Stimulated activated CD4-positive, alpha-beta T cell treated with anti-CD3 and anti-CD28 coated beads, Interleukin-4, amount 100 ng/mL, for 1 hour (primary cell): Measurements from ENCODE around the gene SPATA46.

Source experiments
- DNase-seq: peaks from one replicate; pipeline ENCODE4 v3.0.0-alpha.2; 2020

The SPATA46 gene

DNA sequence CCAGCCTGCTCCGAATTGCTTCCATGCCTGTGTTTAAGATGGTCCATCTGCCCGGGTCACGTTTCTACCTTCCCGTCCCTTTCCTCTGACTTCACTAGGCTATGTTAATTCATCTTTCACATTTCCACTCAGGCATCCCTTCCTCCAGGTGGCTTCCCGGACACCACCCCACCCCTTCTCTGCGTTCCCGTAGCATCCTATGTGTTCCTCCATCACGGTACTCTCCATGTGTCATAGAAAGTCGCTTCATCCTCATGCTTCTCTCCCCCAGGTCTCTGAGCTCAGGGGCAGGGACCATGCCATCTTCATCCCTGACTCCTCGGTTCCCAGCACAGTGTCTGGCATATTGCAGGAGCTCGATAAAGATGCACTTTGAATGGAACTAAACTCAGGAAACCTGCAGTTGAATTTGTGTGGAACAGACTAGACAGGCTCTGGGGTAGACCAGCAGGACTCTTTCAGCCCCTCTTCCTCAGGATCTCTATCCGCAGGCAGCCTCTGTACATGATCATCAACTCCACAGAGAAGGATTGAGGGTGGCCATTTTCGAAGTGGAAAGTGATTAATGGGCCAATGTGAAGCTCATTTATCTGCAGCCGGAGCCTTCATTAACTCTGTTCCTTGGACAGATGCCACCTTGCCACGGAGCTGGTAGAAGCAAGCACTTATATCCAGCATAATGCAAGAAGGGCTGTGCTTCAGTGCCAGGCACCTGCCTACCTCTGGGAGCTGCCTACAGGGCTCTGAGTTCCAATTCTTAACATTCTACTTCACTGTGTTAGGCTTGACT, 13.9 kb upstream of the SPATA46 start:
- no peak for DNase-seq

DNA sequence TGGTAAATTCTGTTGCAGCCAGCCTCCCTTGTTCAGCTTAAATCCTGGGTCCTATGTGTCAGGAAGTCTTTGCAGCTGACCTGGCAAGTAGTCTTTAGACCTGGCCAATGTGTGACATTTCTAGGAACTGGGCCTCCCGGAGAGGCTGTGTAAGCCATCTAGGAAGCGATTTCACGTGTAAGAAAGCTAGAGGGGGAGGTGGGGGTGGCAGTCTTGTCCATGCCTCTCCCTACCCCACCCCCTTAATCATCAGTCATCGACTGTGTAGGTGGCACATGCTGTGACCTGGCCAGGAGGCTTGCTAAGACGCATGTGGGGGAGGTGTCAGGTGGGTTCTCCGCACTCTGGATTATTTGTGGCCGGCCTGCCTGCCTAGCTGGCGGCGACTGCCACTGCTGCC, 13.3 kb upstream of the SPATA46 start:
- DNase-seq: no peak

- no peak for DNase-seq
Observed at GRCh38 chr1:162389021-162389818, 12.6 kb upstream of the SPATA46 start.

- DNase-seq: no peak
Observed at GRCh38 chr1:162388615-162389014, 12.0 kb upstream of the SPATA46 start.

- no peak for DNase-seq
Observed at GRCh38 chr1:162388083-162388594, 11.5 kb upstream of the SPATA46 start.

- DNase-seq: no peak
Observed at GRCh38 chr1:162387226-162388082, 10.8 kb upstream of the SPATA46 start.

- DNase-seq: no peak
Observed at GRCh38 chr1:162386292-162387225, 9.9 kb upstream of the SPATA46 start.

GRCh38 chr1:162385702-162386101, 9.0 kb upstream of the SPATA46 start:
- DNase-seq: no peak

GRCh38 chr1:162385280-162385623, 8.6 kb upstream of the SPATA46 start:
- no peak for DNase-seq

DNA sequence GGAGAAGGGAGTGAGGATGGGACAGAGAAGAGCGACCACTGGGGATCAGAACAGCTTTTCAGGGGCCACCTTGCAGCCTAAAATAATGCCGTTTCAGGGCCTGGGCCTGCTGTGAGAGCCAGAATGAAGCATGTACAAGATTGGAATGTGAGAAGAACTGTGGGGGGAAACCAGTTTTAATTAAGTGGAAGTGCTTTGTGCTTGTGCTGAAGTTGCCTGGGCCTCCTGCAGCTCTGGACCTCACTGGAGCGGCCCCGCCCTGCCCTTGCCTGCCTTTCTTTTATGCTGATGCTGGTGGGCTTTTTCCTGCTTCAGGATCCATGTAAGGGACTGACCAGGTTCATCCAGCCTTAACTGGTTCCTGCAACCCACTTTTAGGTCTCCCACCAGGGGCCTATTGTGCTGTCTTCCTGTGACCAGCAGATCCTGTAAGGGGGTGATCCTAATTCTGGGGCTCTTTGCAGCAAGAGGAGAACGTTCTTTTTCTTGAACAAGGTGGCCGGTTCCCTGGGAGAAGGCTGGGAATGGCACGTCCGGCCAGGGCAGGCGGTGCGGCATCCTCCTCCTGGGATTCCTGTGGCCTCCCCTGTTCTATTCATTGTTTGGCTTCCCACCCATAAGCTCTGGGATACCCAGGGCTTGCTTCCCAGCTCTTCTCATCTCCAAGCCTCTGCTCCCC, 8.1 kb upstream of the SPATA46 start:
- DNase-seq: no peak

DNA sequence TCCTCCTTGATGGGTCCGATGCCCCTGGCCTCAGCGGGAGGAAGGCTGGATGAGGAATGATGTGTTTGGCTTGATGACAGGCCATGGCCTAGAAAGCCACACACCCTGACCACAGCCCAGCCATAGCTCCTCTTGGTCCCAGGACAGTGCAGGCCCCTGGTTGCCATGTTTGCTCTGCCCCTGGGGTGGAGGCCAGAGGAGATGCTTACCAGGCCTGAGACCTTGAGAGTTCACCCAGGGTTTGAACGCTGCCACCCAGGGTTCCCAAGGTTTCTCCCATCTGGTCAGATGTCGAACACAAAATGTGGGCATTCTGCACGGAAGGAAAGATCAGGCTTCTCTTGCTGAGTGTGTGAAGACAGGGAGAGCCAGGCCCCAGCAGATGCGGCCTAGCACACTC, 7.5 kb upstream of the SPATA46 start:
- no peak for DNase-seq

GRCh38 chr1:162383516-162383915, 6.9 kb upstream of the SPATA46 start:
- DNase-seq: no peak

DNA sequence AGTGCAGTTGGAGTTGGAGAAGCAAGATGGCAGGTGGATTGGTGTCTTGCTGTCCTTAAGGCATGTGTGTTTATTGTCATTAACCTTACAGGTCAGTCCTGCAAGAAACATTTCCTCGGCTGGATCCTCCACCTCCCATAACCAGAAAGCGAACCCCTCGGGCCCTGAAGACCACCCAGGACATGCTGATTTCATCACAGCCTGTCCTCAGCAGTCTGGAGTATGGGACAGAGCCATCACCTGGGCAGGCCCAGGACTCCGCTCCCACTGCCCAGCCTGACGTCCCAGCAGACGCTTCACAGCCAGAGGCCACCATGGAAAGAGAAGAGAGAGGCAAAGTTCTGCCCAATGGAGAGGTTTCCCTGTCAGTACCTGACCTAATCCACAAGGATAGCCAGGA, 6.4 kb upstream of the SPATA46 start:
- DNase-seq: no peak

DNA sequence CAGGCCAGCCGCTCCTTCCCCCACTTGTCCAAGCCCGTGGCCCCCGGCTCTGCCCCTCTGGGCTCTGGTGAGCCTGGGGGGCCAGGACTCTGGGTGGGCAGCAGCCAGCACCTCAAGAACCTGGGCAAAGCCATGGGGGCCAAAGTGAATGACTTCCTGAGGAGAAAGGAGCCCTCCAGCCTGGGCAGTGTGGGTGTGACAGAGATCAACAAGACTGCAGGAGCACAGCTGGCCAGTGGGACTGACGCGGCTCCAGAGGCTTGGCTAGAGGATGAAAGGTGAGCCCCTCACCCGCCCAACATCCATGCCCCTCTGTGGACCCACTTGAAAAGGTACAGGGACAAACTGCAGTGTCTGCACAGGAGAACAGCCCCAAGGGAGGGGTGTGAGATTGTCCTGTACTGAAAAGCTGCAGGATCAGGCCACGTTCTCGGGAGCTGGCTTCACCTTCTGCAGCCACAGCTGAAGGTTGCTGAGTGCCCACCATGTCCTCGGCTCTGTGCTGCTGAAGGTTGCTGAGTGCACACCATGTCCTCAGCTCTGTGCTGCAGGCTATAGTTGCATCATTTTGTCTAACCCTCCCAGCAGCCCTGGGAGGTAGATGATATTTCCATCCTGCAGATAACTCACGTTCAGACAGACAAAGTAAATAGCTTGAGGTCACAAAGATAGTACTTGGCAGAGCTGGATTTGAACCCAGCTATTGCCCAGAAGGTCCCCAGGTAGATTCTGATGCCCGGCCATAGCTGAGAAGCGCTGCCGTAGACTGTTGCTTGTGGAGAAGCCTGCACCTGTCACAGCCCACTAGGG, 5.5 kb upstream of the SPATA46 start:
- no peak for DNase-seq

GRCh38 chr1:162381383-162381782, 4.7 kb upstream of the SPATA46 start, which contains the start of gene C1orf226:
Gene C1orf226, plus strand, starts transcription at chr1:162381728. Its CDS starts 174 bp downstream, at chr1:162381902.
- DNase-seq: no peak

DNA sequence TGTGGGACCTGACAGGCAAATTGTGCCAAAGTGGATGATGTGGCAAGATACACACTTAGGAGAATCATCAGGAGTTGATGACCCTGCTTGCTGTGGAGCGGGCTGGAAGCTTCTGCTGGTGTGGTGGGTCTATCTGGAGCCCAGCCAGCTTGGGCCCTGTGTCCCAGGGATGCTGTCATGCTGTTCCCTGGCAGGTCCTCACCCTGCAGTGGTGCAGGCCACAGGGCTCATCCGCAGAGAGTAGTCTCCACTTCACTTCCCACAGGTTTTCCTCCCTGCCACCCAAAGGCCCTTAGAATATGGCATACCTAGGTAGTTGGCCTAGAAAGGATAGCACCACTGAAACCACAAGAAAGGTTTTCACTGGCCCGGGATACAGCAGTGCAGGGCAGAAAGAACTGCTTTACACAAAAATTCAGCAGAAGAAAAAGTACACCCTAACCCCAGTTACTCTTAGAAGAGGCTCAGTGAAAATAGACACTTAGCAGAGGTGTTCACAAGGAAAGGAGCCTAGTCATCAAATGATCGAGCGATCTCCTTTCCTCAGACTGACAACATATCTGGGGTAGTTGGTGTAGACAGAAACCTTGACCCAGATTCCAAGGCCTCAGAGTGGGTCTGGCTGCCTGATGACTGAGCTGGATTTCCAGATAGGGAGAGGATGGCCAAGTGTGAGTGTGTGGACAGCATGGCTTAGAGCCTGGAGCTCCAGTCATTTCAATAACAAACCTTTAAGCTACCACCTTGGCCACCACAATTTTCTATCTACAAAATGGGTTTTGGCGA, 3.6 kb upstream of the SPATA46 start:
- no peak for DNase-seq

- DNase-seq: no peak
Observed at GRCh38 chr1:162375463-162375862, 1.2 kb downstream of the SPATA46 start.

DNA sequence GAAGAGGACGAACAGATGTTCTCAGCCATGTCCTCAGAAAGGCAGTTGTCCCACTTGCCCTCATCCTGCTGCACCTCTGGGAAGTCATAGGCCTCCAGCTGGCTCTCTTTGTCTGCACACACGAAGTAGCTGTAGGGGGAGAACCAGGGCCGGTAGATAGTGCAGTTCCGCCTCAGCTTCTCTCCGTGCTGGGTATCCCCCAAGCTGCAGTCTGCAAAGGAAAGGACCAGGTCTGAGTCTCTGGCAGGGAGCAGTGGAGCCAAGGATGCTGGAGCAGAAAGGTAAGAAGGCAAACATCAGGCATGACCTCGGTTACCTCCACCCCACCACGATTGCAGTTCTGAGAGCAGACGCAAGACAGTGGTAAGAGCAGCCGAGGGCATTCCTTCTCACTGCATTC, 2.2 kb downstream of the SPATA46 start:
- DNase-seq: no peak

DNA sequence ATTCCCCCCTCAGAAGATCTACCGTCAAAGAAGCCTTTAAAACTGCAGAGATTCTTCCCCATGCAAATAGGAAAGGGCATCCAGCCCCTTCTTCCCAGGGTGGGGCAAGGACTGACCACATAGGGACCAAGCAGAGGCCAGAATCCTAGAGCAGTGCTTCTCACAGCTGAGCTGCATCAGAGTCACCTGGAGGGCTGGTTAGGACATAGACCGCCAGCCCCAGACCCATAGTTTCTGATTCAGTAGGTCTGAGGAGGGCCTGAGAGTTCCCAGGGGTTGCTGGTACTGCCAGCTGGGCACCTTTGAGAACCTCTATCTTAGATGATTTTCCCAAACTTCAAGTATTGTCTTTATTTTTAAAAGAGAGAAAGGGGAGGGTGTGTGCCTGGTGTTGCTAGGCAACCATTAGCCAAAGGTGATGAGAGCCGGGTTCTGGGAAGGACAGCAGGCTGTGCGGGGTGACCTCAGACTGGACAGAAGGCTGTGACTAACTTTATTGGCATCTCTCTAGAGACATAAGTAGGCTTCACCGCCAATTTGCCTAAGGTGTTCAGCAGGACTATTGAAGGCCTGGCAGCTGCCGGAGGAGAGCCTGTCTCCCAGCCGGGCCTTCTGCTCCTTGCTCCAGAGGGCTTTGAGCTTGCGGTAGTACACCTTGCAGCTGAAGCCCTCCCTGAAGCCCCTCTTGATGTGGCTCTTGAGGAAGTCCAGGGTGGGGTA, 3.0 kb downstream of the SPATA46 start:
- no peak for DNase-seq
